ENCODE results near the gene MAG. TPM values are rescaled to one million over a fixed set of nuclear protein-coding genes. Genes with fewer than 3 reads are reported as not detected.

MAG gene
- total and polyA plus RNA-seq, 2 donors (not counting 1 experiment from before 2014, with no cell fraction given), result 0.50 TPM; not detected in 1

GRCh38 chr19:35249848-35250711 lies 41.9 kb upstream of the MAG start:
- Histone ChIP-seq H3K4me1 (ENCODE audit: control insufficient read depth, extremely low read depth, insufficient read depth, low read length) (no peaks in the 10 kb centered on the region), H3K9ac (ENCODE audit: insufficient read depth, low read length) (no peak overlapping the region), H3K9me3 (ENCODE audit: control insufficient read depth, insufficient read depth, low read depth, low read length) (no peaks in the 10 kb centered on the region), H3K27me3 (ENCODE audit: control insufficient read depth, insufficient read depth, low read length) (peaks cover 23% of the 10 kb centered on the region), H3K79me2 (ENCODE audit: control insufficient read depth, insufficient read depth, low read length) (no peaks in the 10 kb centered on the region), H3K4me2 (ENCODE audit: extremely low read depth, insufficient read depth, low read length) (no peak overlapping the region), H3K4me3 (replicated peaks in 1 of 4; ENCODE audit: control extremely low read depth in 1 of 4, insufficient read depth in 1 of 4, low read depth in 3 of 4, low read length in 4 of 4) (no peak overlapping the region), H3K36me3 (ENCODE audit: control insufficient read depth, insufficient read depth, low read length) (no peaks in the 10 kb centered on the region), H2AFZ (ENCODE audit: low read length) (no peak overlapping the region), H4K20me1 (ENCODE audit: control insufficient read depth, extremely low read depth, insufficient read depth, low read length) (no peaks in the 10 kb centered on the region), H3K27ac (ENCODE audit: insufficient read depth, low read length) (no peak overlapping the region)
- DNase-seq (ENCODE audit: low read depth in 2 of 2), result no peak
- TF ChIP-seq CTCF (conservative IDR thresholded peaks at IDR 0.05 in 1 of 2, IDR thresholded peaks at IDR 0.05 in 1 of 2; ENCODE audit: low read depth in 1 of 2, low read length in 2 of 2), result no peak
- no peak for TF ChIP-seq EZH2 (IDR thresholded peaks at IDR 0.05; ENCODE audit: low read length, missing control alignments)

GRCh38 chr19:35251456-35251855 lies 40.5 kb upstream of the MAG start:
- Histone ChIP-seq H3K36me3 (ENCODE audit: control insufficient read depth, insufficient read depth, low read length) (no peaks in the 10 kb centered on the region), H2AFZ (ENCODE audit: low read length) (no peak overlapping the region), H4K20me1 (ENCODE audit: control insufficient read depth, extremely low read depth, insufficient read depth, low read length) (no peaks in the 10 kb centered on the region), H3K4me3 (replicated peaks in 1 of 4; ENCODE audit: control extremely low read depth in 1 of 4, insufficient read depth in 1 of 4, low read depth in 3 of 4, low read length in 4 of 4) (no peak overlapping the region), H3K27ac (ENCODE audit: insufficient read depth, low read length) (no peak overlapping the region), H3K79me2 (ENCODE audit: control insufficient read depth, insufficient read depth, low read length) (no peaks in the 10 kb centered on the region), H3K4me2 (ENCODE audit: extremely low read depth, insufficient read depth, low read length) (no peak overlapping the region), H3K27me3 (ENCODE audit: control insufficient read depth, insufficient read depth, low read length) (peaks cover 20% of the 10 kb centered on the region), H3K9ac (ENCODE audit: insufficient read depth, low read length) (no peak overlapping the region), H3K4me1 (ENCODE audit: control insufficient read depth, extremely low read depth, insufficient read depth, low read length) (no peaks in the 10 kb centered on the region), H3K9me3 (ENCODE audit: control insufficient read depth, insufficient read depth, low read depth, low read length) (no peaks in the 10 kb centered on the region)
- no peak for TF ChIP-seq EZH2 (IDR thresholded peaks at IDR 0.05; ENCODE audit: low read length, missing control alignments)
- DNase-seq (ENCODE audit: low read depth in 2 of 2), result no peak

GRCh38 chr19:35253316-35254286 lies 38.4 kb upstream of the MAG start:
- no peaks in the 10 kb centered on the region for H3K9me3 ChIP-seq (ENCODE audit: control insufficient read depth, insufficient read depth, low read depth, low read length)
- no peak overlapping the region for H3K4me2 ChIP-seq (ENCODE audit: extremely low read depth, insufficient read depth, low read length)
- no peaks in the 10 kb centered on the region for H4K20me1 ChIP-seq (ENCODE audit: control insufficient read depth, extremely low read depth, insufficient read depth, low read length)
- no peaks in the 10 kb centered on the region for H3K79me2 ChIP-seq (ENCODE audit: control insufficient read depth, insufficient read depth, low read length)
- no peak overlapping the region for H3K4me3 ChIP-seq (replicated peaks in 1 of 4; ENCODE audit: control extremely low read depth in 1 of 4, insufficient read depth in 1 of 4, low read depth in 3 of 4, low read length in 4 of 4)
- no peaks in the 10 kb centered on the region for H3K36me3 ChIP-seq (ENCODE audit: control insufficient read depth, insufficient read depth, low read length)
- peaks cover 14% of the 10 kb centered on the region for H3K27me3 ChIP-seq (ENCODE audit: control insufficient read depth, insufficient read depth, low read length)
- no peak for TF ChIP-seq EZH2 (IDR thresholded peaks at IDR 0.05; ENCODE audit: low read length, missing control alignments)
- no peak for TF ChIP-seq CTCF (conservative IDR thresholded peaks at IDR 0.05 in 1 of 2, IDR thresholded peaks at IDR 0.05 in 1 of 2; ENCODE audit: low read depth in 1 of 2, low read length in 2 of 2)
- DNase-seq (ENCODE audit: low read depth in 2 of 2), result no peak
- no peak overlapping the region for H3K27ac ChIP-seq (ENCODE audit: insufficient read depth, low read length)
- H2AFZ ChIP-seq (ENCODE audit: low read length), result no peak overlapping the region
- H3K9ac ChIP-seq (ENCODE audit: insufficient read depth, low read length), result no peak overlapping the region
- no peaks in the 10 kb centered on the region for H3K4me1 ChIP-seq (ENCODE audit: control insufficient read depth, extremely low read depth, insufficient read depth, low read length)

Data from fibroblast of lung (primary cell).